Ishikawa (cell line): ENCODE data around the gene THAP2.

ENCODE experiments used
- CEBPB ChIP-seq: IDR thresholded peaks from 2 replicates; pipeline ENCODE4 v1.6.1; 2012
- CREB1 ChIP-seq: IDR thresholded peaks from 2 replicates; pipeline ENCODE4 v1.6.1; 2012; ENCODE audit warnings: low read depth
- EGR1 ChIP-seq: IDR thresholded peaks from 2 replicates; pipeline ENCODE4 v1.6.1; 2012
- EP300 ChIP-seq: IDR thresholded peaks from 2 replicates; pipeline ENCODE4 v1.6.1; 2012; ENCODE audit warnings: borderline replicate concordance
- FOXM1 ChIP-seq: IDR thresholded peaks from 2 replicates; pipeline ENCODE4 v1.6.1; 2012; ENCODE audit warnings: low read depth, borderline replicate concordance
- MAX ChIP-seq: IDR thresholded peaks from 2 replicates; pipeline ENCODE4 v1.6.1; 2012
- NFIC ChIP-seq: IDR thresholded peaks from 2 replicates; pipeline ENCODE4 v1.6.1; 2012
- RAD21 ChIP-seq: IDR thresholded peaks from 2 replicates; pipeline ENCODE4 v1.6.1; 2012; ENCODE audit warnings: low read depth
- TAF1 ChIP-seq: IDR thresholded peaks from 2 replicates; pipeline ENCODE4 v1.6.1; 2012; ENCODE audit warnings: low read depth, mild to moderate bottlenecking
- TCF12 ChIP-seq: IDR thresholded peaks from 2 replicates; pipeline ENCODE4 v1.6.1; 2012; ENCODE audit warnings: low read depth
- TEAD4 ChIP-seq: IDR thresholded peaks from 2 replicates; pipeline ENCODE4 v1.6.1; 2012
- USF1 ChIP-seq: IDR thresholded peaks from 2 replicates; pipeline ENCODE4 v1.6.1; 2012
- YY1 ChIP-seq: IDR thresholded peaks from 2 replicates; pipeline ENCODE4 v1.6.1; 2012; ENCODE audit warnings: low read depth
- ZBTB7A ChIP-seq: IDR thresholded peaks from 2 replicates; pipeline ENCODE4 v1.6.1; 2012; ENCODE audit warnings: low read depth
- TF ChIP-seq, protein P1 (sequence below): IDR thresholded peaks from 2 replicates; pipeline ENCODE4 v1.6.1; 2012; ENCODE audit warnings: low read depth, mild to moderate bottlenecking

Gene THAP2

DNA sequence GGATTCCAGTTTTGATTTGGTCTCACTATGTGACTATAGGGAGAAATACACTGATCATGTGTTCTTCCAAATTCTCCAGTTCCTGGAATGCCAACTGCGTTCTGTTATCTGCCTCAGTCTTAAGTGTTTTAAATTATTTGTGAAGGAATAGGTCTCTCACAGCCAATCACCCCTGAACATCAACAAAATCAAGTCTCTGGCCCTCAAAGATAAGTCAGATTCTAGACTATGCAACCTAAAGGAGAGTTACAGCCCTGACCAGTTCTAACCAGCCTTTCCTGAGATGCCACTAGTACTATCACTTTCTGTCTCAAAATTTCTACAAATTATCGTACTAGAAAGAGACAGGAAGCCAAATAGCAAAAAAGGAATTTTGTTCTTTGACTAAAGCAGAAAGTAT, 22.7 kb upstream of the THAP2 start:
- TF ChIP-seq TEAD4 (no peak), EP300 (no peak), CREB1 (no peak), CEBPB (no peak)
- TF ChIP-seq, protein P1, sequence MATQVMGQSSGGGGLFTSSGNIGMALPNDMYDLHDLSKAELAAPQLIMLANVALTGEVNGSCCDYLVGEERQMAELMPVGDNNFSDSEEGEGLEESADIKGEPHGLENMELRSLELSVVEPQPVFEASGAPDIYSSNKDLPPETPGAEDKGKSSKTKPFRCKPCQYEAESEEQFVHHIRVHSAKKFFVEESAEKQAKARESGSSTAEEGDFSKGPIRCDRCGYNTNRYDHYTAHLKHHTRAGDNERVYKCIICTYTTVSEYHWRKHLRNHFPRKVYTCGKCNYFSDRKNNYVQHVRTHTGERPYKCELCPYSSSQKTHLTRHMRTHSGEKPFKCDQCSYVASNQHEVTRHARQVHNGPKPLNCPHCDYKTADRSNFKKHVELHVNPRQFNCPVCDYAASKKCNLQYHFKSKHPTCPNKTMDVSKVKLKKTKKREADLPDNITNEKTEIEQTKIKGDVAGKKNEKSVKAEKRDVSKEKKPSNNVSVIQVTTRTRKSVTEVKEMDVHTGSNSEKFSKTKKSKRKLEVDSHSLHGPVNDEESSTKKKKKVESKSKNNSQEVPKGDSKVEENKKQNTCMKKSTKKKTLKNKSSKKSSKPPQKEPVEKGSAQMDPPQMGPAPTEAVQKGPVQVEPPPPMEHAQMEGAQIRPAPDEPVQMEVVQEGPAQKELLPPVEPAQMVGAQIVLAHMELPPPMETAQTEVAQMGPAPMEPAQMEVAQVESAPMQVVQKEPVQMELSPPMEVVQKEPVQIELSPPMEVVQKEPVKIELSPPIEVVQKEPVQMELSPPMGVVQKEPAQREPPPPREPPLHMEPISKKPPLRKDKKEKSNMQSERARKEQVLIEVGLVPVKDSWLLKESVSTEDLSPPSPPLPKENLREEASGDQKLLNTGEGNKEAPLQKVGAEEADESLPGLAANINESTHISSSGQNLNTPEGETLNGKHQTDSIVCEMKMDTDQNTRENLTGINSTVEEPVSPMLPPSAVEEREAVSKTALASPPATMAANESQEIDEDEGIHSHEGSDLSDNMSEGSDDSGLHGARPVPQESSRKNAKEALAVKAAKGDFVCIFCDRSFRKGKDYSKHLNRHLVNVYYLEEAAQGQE: no peak

DNA sequence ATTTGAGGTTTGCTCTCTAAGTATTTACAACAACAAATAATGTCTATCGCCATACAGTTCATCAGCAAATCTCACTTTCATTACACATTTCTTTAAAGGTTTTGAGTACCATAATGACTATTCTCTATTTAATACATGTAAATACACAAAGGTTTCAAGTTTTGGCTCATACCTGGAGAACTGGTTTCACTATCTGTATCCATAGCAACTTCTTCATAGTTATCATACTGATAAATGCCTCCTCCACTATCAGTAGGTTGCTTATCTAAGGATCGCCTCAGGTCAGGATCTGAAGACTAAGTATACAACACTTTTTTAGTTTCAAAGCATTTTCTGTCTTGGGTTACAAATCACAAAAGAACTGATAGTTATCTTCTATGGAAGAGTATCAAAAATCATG, 21.8 kb upstream of the THAP2 start:
- TF ChIP-seq CREB1: no peak

DNA sequence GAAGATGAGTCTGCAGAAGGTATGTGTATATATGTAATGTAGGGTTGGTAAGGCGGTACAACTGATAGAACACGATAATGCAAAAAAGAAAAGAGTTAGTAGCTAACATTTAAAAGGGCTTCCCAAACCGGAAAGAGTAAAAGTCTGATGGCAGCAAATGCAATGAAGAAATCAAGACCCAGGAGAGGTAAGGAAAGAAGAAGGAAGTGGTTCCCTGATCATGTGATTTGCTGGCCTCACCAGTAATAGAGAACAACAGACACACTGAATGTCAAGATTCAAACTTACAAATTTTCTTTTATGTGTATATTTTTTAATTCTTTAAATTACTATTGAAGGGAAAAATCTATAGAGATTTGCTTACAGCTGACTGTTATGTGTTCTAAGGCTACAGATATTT, 18.8 kb upstream of the THAP2 start:
- no peak for TF ChIP-seq CREB1
- no peak for TF ChIP-seq EP300
- no peak for TF ChIP-seq EGR1
- TF ChIP-seq RAD21: no peak
- no peak for TF ChIP-seq TCF12
- TF ChIP-seq, protein P1: no peak
- no peak for TF ChIP-seq TEAD4
- no peak for TF ChIP-seq YY1
- no peak for TF ChIP-seq MAX
- no peak for TF ChIP-seq ZBTB7A
- TF ChIP-seq TAF1: no peak
- TF ChIP-seq USF1: no peak
- no peak for TF ChIP-seq FOXM1
- no peak for TF ChIP-seq CEBPB
- TF ChIP-seq NFIC: no peak

- TF ChIP-seq NFIC (no peak), EP300 (no peak)
Observed at GRCh38 chr12:71646512-71646911, 17.6 kb upstream of the THAP2 start.

DNA sequence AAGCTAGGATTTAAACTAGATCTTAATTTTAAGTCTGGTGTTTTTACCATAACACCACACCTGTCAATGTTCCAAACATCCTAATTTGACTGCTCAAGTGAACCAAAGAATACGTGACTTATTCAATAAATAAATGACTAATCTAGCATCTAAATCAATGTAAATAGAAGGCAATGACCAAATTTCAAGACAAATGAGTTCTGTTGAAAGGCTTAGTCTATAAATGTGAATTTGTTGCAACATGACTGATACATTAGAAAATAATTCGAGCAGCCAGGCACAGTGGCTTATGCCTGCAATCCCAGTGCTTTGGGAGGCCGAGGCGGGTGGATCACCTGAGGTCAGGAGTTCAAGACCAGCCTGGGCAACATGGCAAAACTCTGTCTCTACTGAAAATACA, 15.6 kb upstream of the THAP2 start:
- no peak for TF ChIP-seq CREB1
- TF ChIP-seq, protein P1: no peak
- no peak for TF ChIP-seq USF1
- TF ChIP-seq RAD21: no peak
- TF ChIP-seq EGR1: no peak
- no peak for TF ChIP-seq TCF12
- TF ChIP-seq YY1: no peak
- TF ChIP-seq CEBPB: no peak
- TF ChIP-seq ZBTB7A: no peak
- no peak for TF ChIP-seq TAF1
- TF ChIP-seq EP300: no peak
- no peak for TF ChIP-seq MAX
- no peak for TF ChIP-seq FOXM1
- no peak for TF ChIP-seq NFIC
- no peak for TF ChIP-seq TEAD4

- no peak for TF ChIP-seq USF1
- TF ChIP-seq MAX: no peak
- no peak for TF ChIP-seq TAF1
- no peak for TF ChIP-seq CREB1
- TF ChIP-seq, protein P1: no peak
- TF ChIP-seq FOXM1: no peak
- TF ChIP-seq ZBTB7A: no peak
- no peak for TF ChIP-seq TCF12
- no peak for TF ChIP-seq EGR1
- no peak for TF ChIP-seq RAD21
- TF ChIP-seq NFIC: no peak
- TF ChIP-seq EP300: no peak
- TF ChIP-seq CEBPB: no peak
Observed at GRCh38 chr12:71649401-71649800, 14.7 kb upstream of the THAP2 start.
